Middle frontal gyrus (tissue), 1 donor: Measurements from ENCODE around the gene E2F4.

Source experiments
- DNase-seq: peaks from one replicate; pipeline ENCODE4 v3.0.0-alpha.2; 2015; ENCODE audit warnings: low spot score; ENCODE audit errors: extremely low spot score

The E2F4 gene

DNA sequence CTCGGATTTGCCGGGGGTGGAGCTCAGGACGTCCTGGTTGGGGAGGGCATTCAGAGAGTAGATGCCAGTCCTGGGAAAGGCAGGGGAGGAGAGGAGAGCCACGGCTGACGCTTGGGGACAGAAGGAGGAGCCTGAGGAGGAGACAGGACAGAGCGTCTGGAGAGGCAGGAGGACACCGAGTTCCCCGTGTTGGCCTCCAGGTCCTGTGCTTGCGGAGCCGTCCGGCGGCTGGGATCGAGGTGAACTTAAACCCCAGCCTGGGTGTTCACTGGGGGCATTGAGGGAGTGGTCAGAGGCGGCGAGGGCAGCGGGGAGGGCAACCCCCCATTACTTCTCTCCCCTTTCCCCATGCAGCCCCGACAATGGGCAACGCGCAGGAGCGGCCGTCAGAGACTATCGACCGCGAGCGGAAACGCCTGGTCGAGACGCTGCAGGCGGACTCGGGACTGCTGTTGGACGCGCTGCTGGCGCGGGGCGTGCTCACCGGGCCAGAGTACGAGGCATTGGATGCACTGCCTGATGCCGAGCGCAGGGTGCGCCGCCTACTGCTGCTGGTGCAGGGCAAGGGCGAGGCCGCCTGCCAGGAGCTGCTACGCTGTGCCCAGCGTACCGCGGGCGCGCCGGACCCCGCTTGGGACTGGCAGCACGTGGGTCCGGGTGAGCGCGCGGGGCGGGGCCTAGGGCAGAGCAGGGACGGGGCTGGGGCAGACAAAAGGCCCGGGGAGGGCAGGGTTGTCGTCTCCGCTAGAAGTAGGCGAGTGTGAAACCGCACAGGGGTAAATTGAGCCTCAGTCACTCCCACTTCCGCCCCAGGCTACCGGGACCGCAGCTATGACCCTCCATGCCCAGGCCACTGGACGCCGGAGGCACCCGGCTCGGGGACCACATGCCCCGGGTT is 17.9 kb upstream of the E2F4 start:
- DNase-seq, result no peak

DNA sequence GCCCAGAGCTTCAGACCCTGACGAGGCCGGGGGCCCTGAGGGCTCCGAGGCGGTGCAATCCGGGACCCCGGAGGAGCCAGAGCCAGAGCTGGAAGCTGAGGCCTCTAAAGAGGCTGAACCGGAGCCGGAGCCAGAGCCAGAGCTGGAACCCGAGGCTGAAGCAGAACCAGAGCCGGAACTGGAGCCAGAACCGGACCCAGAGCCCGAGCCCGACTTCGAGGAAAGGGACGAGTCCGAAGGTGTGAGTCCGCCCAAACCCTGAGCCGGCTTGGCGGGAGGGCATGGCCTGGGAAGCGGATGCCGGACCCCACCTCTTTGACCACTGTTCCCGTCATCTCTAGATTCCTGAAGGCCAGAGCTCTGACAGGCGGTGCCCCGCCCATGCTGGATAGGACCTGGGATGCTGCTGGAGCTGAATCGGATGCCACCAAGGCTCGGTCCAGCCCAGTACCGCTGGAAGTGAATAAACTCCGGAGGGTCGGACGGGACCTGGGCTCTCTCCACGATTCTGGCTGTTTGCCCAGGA is 17.2 kb upstream of the E2F4 start:
- DNase-seq, result no peak

DNA sequence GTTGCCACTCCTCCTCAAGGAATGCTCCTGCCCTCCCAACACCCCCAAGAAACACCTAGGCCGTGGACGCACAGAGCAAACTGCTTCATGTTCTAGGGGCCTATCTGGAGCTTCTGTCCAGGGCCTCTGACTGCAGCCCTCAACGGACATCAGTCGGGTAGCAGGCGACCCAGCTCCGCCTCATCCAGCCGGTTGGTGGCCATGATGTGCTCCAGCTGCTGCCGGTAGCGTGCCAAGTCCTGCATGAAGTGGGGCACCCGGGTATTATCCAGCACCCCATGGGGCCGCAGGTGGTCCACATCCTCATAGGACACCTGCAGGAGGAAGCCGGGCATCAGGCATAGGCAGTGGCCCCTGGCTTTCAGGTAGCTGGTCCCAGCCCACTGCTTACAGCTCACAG is 15.3 kb upstream of the E2F4 start:
- DNase-seq, result no peak

DNA sequence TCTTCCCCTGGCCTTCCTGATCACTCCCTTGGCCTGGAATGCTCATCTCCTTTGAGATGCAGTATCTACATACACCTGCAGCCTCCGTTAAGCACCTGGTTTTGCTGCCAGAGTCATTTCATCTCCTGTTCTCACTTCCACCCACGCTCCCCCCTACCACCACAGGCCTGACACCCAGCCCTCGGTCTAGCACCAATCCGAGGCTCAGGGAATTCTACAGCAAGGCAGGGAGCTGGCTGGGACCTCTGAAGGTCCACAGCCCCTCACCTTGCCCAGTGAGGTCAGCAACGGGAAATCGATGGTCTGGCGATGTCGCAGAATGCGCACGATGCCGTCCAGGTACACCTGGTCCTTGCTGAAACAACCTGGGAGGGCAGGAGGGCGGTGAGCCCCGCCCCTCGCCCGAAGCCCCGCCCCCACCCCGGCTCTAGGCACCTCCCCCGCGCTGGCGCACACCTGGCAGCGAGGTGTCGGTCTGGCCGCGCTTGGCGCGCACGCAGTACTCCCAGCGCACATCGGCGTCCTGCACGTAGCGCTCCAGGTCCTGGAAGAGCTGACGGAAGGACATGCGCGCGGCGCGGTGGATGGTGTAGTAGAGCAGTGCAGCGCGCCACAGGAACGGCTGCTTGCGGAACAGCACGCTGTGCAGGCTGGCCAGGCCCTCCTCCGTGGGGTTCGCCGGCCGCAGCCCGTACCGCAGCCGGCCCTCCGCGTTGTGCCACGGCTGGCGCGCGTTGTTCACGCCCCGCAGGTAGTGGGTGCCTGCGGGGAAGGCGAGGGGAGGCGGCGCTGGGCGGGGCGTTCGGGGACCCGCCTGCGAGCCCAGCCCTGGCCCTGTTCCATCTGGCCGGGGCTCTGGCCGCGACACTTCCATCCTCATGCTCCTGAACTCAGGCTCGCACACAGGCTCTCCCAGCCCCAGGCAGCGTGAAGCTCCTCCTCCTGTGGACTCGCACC is 13.9 kb upstream of the E2F4 start:
- DNase-seq, result no peak

DNA sequence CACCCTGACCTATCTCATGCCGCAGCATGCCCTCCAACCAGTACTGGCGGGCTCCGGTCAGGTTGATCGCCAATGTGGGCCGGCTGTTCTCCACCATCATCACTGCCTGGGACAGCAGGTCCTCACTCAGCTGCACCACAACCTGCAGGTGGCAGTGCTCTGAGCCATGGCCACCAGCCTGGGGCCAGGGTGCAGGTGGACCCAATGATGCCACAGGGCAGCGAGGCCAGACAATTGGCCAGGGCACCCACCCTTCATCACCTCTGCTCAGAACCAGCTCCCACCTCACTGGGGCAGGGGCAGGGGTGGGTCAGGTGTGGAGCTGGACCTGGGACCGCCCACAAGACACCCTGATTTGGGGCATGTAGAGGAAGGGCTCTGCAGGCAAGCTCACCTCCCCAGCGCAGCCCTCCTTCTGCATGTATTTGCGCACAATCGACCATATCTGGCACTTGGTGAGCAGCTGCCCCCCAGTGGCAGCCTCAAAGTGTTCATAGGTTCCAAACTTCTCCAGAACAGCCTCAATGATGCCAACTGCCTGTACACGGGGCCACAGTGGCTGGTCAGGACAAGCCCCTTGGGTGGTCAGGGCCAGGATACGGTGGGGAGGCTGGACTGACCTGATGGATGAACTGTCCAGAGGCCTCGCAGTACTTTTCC is 12.4 kb upstream of the E2F4 start:
- DNase-seq, result no peak

DNA sequence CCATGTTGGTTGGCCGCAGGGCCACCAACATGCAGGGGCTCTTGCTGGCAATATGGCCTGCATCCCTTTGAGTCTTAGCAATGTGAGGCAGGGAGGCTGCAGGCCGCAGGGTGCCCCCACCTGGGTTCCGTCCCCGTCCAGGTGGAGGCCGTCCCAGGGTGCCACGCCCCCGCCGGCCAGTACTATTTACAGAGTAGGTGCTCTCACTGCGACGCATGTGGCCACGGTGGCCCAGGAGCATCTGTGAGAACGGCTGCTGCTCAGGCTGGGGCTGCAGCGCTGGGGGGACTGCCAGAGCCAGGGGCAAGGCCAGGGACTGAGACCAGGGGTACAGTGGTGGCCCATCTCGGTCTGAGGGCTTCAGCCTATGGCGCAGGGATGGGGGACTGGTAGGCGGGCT is 11.8 kb upstream of the E2F4 start:
- DNase-seq, result no peak

DNA sequence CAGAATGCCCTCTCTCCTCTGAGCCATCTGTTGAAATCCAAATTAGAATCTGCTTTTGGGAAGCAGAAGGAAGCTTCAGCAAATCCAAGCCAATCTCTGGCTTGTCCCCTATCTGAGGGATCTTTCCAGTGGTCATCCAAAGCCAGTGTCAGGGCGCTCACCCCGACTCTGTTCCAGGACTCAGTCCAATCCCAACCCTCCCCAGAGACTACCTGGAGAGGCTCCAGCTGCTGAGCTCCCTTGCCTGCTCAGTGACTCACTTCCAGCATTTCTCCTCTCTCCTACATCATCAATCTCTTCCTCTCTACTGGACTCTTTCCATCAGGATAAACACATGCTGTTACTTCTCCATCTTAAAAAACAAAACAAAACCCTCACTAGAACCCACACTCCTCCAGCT is 10.6 kb upstream of the E2F4 start:
- DNase-seq, result no peak

DNA sequence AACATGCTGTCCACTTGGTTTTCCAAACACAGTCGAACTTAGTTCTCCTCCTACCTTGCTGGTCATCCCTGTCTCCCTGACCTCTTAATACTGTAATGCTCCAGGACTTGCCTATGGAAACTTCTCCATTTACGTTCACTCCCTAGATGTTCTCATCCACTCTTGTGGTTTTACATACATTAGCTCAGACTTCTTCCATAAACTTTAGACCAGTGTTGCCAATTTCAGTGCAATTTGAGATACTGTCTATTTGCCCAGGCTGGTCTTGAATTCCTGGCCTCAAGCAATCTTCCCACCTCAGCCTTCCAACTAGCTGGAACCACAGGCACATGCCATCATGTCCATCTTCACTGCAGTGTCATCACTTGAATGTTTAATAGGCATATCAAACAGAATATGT is 9.7 kb upstream of the E2F4 start:
- no peak for DNase-seq

DNA sequence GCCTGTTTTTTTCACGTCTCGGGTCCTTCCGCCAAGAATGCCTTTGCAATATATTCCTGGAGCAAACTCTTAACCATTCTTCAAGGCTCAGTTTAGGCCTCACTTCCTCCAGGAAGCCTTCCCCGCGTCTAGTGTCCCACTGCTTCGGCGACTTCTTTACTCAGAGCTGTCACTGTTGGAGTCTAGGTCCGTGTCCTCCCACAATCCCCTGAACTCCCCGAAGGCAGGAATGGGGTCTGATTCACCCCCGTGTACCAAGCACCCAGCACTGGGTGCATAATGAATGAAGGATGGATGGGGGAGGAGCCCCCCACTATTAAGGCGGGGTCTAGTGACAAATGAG is 8.7 kb upstream of the E2F4 start:
- DNase-seq, result no peak

DNA sequence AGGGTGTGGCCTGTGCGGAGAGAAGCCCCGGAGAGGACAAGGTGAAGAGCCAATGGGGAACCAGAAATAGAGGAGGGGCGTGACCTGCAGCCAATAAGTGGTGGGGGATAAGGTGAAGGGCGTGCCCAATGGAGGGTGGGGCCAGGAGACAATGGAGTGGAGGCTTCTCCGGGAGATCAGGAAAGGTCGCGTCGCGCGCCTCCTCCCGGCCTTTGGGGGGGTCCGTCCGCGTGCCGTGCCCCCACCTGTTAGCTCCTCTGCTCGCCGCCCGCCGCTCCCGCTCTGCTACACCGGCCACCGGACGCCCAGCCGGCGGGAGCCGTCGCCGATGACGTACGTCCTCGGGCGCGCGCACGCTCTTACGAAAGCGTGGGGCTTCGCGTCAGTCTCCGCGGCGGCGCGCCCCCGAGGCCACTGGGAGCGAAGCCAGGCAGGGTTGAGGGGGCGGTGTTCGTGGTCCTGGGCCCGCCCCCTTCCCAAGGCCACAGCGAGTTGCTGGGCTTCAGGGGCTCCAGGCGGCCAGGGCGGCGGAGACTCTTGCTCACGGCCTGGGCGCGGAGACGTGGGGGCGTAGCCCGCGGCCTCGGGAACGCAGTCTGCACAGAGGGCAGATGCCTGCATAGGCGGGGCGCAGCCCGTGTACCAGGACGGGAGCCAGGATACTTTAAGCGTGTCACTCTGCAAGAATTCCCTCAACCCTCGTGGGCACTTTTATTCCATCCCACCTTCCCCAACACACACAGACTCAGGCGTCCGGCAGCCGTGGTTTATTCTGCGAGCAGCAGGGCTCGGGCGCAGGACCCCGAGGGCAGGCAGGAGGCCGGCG is 8.1 kb upstream of the E2F4 start, which contains the start of gene MATCAP1:
TSS of gene MATCAP1 (minus strand) at position 337 of the 826 bp plus-strand sequence. CDS start 3,353 bp downstream, outside the sequence.
- peak; percentile 88 for DNase-seq

DNA sequence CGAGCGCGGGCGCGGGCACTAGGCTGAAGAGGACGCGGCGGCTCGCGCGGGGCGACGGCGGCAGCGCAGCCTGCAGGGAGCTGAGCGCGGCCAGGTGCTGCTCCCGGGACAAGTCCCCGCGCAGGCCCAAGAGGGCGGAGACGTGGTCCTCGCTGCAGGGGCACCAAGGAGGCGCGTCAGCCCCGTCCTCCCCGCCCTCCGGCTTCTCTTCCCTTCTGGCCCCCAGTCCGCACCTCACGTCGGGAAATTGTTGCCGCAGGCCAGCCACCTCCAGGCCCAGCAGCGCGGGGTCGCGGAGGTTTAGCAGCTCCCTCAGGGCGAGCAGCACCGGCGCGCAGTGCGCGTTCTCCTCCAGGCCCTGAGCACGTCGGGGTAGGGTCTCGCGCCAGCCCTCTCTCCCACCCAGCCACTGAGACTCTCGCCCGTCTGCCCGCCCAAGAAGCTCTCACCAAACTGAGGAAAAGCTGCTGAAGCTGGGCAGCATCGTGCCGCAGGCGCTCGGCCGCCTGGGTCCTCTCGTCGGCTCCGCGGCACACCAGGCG is 7.4 kb upstream of the E2F4 start:
- DNase-seq, result no peak

DNA sequence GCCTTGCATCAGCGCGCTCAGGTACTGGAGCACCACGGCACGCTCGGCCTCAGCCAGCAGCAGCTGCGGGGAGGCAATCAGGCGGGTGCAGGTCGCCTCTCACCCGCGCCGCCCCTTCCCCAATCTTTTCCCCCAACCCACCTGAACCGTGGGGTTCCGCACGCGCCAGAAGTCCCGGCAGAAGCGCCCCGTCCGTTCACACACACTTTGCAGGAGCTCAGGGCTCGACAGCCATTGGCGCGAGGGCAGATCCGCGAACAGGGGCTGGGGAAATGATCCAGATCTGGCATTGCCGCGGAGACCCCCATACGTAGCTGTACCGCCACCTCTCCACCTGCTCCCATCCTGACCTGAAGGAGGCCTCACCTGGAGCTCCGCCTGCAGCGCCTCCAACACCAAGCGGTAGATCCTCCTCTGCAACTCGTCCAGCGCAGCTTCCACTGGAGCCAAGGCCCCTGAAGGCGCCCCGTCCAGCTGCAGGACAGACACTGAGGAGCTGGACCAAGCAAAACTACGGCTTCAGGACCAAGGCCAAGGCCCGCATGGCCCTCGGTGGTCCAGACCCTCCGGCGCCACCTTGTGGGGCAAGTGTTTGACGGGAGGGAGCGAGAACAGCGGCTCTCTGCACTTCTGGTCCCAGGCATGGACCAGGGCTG is 6.8 kb upstream of the E2F4 start:
- DNase-seq, result no peak

DNA sequence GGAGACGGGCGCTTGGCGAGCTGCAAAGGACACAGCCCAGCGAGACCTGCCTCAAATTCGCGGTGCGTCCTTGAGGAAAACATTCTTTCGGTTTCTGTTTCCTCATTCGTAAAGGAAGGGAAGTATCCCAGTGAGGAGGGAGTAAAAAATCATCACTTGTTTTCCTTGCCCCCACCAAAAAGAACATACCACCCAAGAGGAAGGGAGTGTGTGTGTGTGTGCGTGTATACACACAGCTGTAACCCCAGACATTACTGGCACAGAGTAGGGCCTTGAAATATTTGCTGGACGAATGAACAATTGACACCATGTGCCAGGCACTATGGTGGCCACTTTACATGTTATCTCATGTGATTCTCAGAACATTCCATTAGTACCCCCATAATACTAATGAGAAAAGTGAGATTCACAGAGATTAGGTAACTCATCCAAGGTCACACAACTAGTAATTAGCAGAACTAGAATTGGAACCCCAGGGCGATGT is 6.3 kb upstream of the E2F4 start:
- no peak for DNase-seq

DNA sequence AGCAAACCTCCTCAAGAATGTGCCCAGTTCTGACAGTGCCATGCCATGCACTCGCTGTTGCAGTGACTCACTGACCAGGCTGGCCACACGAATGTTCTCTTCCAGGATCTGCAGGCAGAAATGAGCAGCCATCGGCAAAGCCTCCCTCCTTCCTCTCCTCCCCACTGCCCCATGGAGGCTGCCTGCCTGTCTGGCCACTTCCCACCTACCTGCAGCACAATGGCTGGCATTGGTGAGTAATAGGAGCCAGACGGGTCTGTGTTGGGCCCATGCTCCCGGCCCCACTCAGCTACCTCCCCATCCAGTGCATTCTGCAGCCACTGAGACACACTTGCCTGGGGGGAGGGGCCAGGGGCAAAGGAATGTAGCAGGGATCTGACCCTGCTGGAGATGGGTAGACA is 5.4 kb upstream of the E2F4 start:
- DNase-seq, result no peak

DNA sequence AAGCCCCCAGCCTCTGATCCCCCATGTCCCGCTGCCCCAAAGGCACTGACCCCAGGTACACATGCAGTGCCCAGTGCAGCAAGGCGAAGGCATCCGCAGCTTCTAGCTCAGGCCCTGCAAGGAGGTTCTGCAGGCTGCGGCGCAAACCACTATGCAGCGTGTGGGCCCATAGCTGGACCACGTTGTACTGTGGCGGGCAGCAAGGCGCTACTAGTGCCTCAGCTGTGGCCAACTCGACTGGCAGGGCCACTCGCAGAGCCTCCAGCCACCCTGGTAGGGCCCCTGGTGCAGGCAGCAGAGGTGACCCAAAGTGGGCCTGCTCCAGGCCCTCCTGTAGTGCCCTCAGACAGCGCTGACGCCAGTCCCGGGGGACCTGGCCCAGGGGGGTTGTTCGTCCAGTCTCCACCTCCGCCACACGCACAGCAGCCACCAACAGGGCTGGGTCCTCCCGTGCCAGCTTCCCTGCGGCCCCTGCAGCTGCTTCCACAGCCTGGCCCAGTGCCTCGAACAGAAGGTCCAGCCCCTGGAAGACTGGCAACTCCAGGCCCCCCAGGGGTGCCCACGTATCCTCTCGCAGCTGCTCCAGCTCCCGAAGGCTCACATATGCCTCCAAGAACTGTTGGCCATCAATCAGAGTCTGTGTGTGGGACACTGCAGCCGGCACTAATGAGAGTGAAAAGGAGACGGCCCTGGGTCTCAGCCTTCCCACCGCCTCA is 4.6 kb upstream of the E2F4 start:
- no peak for DNase-seq

DNA sequence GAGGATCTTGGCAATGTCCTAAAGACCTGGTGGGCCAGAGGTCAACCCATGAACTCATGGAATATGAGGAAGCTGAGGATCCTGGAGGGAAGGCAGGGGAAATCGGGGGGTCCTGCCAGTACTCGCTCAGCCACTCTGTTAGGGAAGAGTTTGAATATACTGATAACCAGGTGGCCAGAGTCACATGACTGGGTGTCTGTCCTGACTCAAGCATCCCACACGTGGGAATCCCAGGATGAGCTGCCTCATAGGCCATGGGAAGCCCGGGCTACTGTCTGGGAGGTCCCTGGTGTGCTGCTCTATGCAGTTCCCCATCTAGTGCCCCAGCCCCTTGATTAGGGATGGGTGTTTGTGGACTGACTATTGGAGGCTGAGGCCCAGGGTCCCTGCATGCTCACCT is 3.6 kb upstream of the E2F4 start:
- DNase-seq, result no peak

DNA sequence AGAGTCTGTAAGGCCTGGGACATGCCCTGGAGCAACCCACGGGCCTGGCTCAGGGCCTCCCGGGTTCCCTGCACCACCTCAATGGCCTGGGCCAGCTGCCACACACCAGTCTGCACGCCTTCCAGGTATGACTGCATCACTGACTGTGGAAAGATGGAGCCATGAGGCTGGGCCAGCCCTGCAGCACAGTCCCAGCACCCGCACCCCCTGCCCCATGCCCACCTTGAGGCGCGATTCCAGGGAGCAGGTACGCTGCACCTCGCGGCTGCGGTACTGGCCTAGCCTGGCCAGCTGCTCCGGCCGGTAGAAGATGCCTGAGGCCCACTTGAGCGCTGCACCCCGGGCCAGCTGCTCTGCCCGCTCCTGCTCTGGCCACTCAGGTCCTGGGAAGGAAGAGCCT is 3.2 kb upstream of the E2F4 start:
- DNase-seq, result no peak

DNA sequence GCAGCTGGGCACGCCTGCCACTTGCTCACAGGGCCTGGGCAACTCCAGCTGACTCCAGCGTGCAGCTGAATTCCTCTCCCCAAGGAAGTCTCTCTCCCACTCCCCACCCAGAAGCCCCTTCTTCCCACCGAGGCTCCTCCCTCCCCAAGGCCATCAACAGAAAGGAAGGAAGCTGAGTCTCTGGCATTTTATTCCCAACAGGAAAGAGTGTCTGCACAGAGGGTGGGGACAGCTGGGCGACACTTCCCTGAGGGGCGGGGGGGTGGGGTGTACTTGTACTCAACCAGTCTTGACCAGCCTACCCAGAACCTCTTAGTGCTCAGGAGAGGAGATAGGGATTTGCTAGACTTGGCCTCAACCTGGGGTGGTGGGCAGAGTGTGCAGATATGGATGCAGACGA is 1.9 kb upstream of the E2F4 start, which contains the start of gene EXOC3L1:
TSS of gene EXOC3L1 (minus strand) at position 96 of the 400 bp plus-strand sequence. CDS start 460 bp downstream, outside the sequence.
- DNase-seq, result no peak
